Adrenal gland (tissue), 5 donors: ENCODE data around the gene WLS.

Experiments
- CTCF ChIP-seq, 6 experiments: fragments of 450-650 bp in 4 of 6; fragments of 200-600 bp in 2 of 6; sonication (generic) in 1 of 6; IDR thresholded peaks; 1 replicate in 5 of 6; 2 replicates in 1 of 6; pipeline versions ENCODE4 v1.5.1 to v1.8.0; 2016 to 2021; ENCODE audit warnings: antibody characterized with exemption in 6 of 6, mild to moderate bottlenecking in 2 of 6, moderate library complexity in 1 of 6
- POLR2A ChIP-seq, 2 donors: fragments of 450-650 bp; IDR thresholded peaks; one replicate each; pipeline ENCODE4 v1.6.1; 2017; ENCODE audit warnings: antibody characterized with exemption in 2 of 2, mild to moderate bottlenecking in 2 of 2, moderate library complexity in 1 of 2
- donor health status: DM: no; HTN: no; CAD: no.

GRCh38 chr1:68234094-68234493, 1.8 kb upstream of the WLS start:
- no peak for TF ChIP-seq POLR2A (IDR thresholded peaks at IDR 0.05)
- no peak for TF ChIP-seq CTCF (IDR thresholded peaks at IDR 0.05)
